SKM-1 treated with dmso at 0.1 percent for 144 hours (cell line): ENCODE results near the gene ASZ1.

ENCODE experiments used
- DNase-seq: peaks from one replicate; lab custom pipeline; 2025; ENCODE audit not compliant: unreplicated experiment; lab: John Stamatoyannopoulos, UW

Gene ASZ1

GRCh38 chr7:117347480-117347879 lies 79.8 kb downstream of the ASZ1 start:
- DNase-seq = no peak

DNA sequence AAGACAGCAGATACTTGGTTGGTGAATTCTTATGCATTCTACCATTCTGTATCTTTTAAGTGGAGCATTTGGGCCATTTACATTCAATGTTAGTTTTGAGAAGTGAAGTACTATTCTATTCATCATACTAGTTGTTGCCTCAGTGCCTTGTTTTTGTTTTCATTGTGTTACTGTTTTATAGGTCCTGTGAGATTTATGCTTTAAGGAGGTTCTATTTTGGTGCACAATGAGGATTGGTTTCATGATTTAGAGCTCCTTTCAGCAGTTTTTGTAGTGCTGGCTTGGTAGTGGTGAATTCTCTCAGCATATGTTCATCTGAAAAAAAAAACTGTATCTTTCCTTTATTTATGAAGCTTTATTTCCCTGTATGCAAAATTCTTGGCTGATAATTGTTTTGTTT lies 81.1 kb downstream of the ASZ1 start:
- DNase-seq = no peak

DNA sequence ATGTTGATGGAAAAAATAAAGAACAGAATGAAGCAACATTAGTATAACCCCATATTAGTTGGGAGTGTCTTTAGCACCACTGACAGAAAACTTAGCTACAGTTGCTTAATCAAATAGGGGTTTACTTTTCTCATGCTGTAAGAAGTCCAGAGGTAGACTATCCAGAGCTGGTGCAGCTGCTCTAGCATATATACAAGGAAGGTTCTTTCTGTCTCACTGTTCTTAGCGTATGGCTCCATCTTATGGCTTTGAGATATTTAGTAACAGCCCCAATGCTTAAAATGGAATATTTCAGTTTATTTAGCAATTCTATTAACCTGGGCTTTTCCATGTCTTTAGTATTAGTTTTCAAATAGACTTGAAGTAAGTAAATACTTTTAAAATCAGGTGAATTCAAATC lies 89.3 kb downstream of the ASZ1 start:
- no peak for DNase-seq

- DNase-seq = no peak
Observed at GRCh38 chr7:117333168-117333567, 94.1 kb downstream of the ASZ1 start.

DNA sequence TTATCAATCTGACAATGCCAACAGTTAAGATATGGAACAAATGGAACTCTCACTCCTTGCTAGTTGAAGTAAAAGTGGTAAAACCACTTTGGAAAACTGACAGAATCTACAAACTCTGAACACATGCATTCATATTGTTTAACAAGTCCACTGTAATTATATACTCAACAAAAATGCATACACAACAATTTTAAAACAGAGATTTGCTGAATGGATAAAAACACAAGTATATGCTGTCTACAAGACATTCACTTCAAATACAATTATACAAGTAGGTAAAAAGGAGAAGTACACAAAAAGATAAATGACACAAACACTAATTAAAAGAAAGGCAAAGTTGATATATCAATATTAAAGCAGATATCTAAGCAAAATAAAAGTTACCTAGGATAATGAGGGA lies 95.3 kb downstream of the ASZ1 start:
- DNase-seq = no peak

DNA sequence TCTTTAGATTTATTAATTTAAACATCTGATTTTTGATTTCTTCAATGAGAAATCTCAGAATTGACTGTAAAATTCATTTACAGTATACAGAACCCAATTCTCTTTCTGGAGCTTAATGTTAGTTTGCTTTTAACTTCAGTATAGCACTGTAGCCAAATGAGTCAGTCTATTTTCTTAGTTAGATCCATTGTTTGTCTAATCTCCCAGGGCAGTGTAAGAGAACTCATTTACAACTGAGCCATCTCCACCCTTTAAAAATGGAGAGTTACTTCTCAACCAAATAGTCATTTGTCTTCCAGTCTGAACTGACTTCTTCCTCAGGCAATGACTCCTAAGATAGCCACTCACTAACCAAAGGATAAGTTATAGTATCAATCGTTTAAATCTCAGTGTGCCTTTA lies 101.5 kb downstream of the ASZ1 start:
- DNase-seq = no peak

DNA sequence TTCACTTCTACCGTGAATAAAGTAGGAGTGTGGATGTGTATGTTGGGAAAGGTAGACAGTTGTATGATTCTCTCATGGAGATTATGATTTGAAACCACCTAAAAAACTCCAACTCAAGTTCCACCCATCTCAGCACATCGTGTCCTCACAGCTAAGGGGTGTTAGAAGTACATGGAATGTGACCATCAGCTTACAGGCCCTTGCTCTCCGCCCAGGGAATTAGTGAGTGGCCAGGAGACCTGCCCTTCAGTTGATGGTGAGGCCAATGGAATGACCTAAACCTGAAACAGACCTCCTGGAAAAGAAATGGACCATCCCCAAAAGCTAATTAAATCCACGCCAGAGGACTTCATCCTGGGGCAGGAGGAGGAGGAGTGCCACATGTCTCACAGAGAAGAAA lies 102.3 kb downstream of the ASZ1 start:
- no peak for DNase-seq

- DNase-seq = no peak
Observed at GRCh38 chr7:117323851-117324711, 103.2 kb downstream of the ASZ1 start.

- no peak for DNase-seq
Observed at GRCh38 chr7:117323305-117323850, 103.9 kb downstream of the ASZ1 start.

DNA sequence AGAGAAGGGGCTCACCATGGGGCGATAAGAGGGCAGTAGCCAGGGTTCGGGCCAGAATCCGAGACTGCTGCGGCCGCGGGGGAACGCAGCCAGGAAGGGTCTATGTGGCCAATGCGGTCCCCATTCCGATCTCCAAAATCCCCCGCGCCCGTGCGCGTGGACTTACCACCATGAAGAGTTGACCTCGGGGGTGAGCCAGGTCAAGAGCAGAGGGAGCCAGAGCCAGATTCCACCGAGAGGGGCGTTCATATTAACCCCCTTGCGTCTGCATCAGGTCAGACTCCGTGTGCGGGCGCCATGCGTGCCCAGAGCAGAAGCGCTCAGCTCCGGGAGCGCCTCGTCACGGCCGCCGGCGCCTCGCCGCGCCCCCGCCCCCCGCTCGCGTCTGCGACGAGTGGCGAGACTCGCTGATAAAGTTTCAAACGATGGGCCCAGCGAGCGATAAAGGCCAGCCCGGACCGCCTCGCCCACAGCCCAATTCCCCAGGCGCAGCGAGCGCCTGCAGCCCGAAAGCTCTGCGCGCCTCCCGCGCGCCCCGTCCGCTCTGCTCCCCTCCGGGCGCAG lies 104.5 kb downstream of the ASZ1 start, which contains the start of gene WNT2:
WNT2 (minus strand) TSS at position 318 of the 564 bp plus-strand sequence; CDS start at position 249, 69 bp downstream.
- DNase-seq = no peak

- DNase-seq = no peak
Observed at GRCh38 chr7:117320523-117320922, 106.8 kb downstream of the ASZ1 start.

- no peak for DNase-seq
Observed at GRCh38 chr7:117319181-117319580, 108.1 kb downstream of the ASZ1 start.

- no peak for DNase-seq
Observed at GRCh38 chr7:117313582-117313981, 113.7 kb downstream of the ASZ1 start.
